Sciatic nerve (tissue), 2 donors: ENCODE measurements around the gene TEAD1. TPM values are rescaled to one million over a fixed set of nuclear protein-coding genes. Genes with fewer than 3 reads are reported as not detected.

Experiments used
- ATAC-seq: fragments of 200-7000 bp; cut with Tn5 transposase; one replicate; pipeline ENCODE4 v1.9.1; 2020; ENCODE audit warnings: mild to moderate bottlenecking, moderate library complexity
- DNase-seq: peaks from one replicate; pipeline ENCODE4 v3.0.0-alpha.2; 2020; ENCODE audit warnings: low spot score
- intact Hi-C: fragments of 100-400 bp; cut with DNase I; formaldehyde crosslinking; loops from one replicate; pipeline ENCODE4 v1.14.2; 2022
- total RNA-seq: library from RNA; stranded (reverse); fragmentation: NEBNext Ultra II Directional; extraction: Animal tissue kit (Norgen Biotek cat#: 25700); gene quantifications from one replicate; pipeline ENCODE4 v1.2.1, GENCODE V29; 2021
- donor health status: DM: no; HTN: no; CAD: no.
- donor health status: DM: no; HTN: no; CAD: no.

Gene TEAD1
- total RNA-seq, 1 donor from 2014 or later, result 141 TPM

- no peak for DNase-seq
- no peak for ATAC-seq
- intact Hi-C loops, result no loop called here
Observed at GRCh38 chr11:12885717-12886239, 211.6 kb downstream of the TEAD1 start.

- intact Hi-C loops, result no loop called here
- DNase-seq (no peak), ATAC-seq (no peak)
Observed at GRCh38 chr11:12886508-12886907, 212.3 kb downstream of the TEAD1 start.

- DNase-seq, result peak; percentile 94
- peak; percentile 91 for ATAC-seq
- intact Hi-C loops, result no loop called here
Observed at GRCh38 chr11:12888525-12889158, 214.4 kb downstream of the TEAD1 start.

- peak; percentile 80 for ATAC-seq
- intact Hi-C loops, result no loop called here
- no peak for DNase-seq
Observed at GRCh38 chr11:12889243-12889642, 215.0 kb downstream of the TEAD1 start.

GRCh38 chr11:12890476-12890875, 216.3 kb downstream of the TEAD1 start:
- intact Hi-C loops, result loop anchor here (5.0 kb wide), 1 partner anchor 563 kb away; no protein-coding TSS in a partner anchor
- ATAC-seq, result no peak
- no peak for DNase-seq

GRCh38 chr11:12893787-12894672, 219.8 kb downstream of the TEAD1 start:
- ATAC-seq, result peak; percentile 63
- peak; percentile 89 for DNase-seq
- intact Hi-C loops, result loop anchor here (5.0 kb wide), 1 partner anchor 567 kb away; no protein-coding TSS in a partner anchor

GRCh38 chr11:12897390-12897789, 223.2 kb downstream of the TEAD1 start:
- no peak for ATAC-seq
- DNase-seq, result no peak
- intact Hi-C loops, result no loop called here

- ATAC-seq, result no peak
- intact Hi-C loops, result no loop called here
Observed at GRCh38 chr11:12897867-12898266, 223.6 kb downstream of the TEAD1 start.

GRCh38 chr11:12900496-12900895, 226.3 kb downstream of the TEAD1 start:
- intact Hi-C loops, result no loop called here
- ATAC-seq (peak; percentile 55), DNase-seq (no peak)

More at GRCh38 chr11:12897867-12898266, 223.6 kb downstream of the TEAD1 start:
- no peak for DNase-seq

- intact Hi-C loops, result no loop called here
- DNase-seq (no peak), ATAC-seq (no peak)
Observed at GRCh38 chr11:12901272-12901671, 227.1 kb downstream of the TEAD1 start.

- no peak for DNase-seq
- intact Hi-C loops, result no loop called here
- no peak for ATAC-seq
Observed at GRCh38 chr11:12901874-12902481, 227.8 kb downstream of the TEAD1 start.

GRCh38 chr11:12902791-12903486, 228.7 kb downstream of the TEAD1 start:
- ATAC-seq, result no peak
- no peak for DNase-seq
- intact Hi-C loops, result no loop called here

GRCh38 chr11:12905435-12905834, 231.2 kb downstream of the TEAD1 start:
- ATAC-seq (no peak), DNase-seq (no peak)
- intact Hi-C loops, result no loop called here

GRCh38 chr11:12906501-12906900, 232.3 kb downstream of the TEAD1 start:
- no peak for DNase-seq
- no peak for ATAC-seq
- intact Hi-C loops, result no loop called here

GRCh38 chr11:12909879-12910278, 235.7 kb downstream of the TEAD1 start:
- intact Hi-C loops, result no loop called here
- DNase-seq, result no peak
- no peak for ATAC-seq

GRCh38 chr11:12914400-12914912, 240.2 kb downstream of the TEAD1 start:
- peak; percentile 73 for DNase-seq
- intact Hi-C loops, result no loop called here
- ATAC-seq, result peak; percentile 94

GRCh38 chr11:12915093-12915492, 240.9 kb downstream of the TEAD1 start:
- intact Hi-C loops, result no loop called here
- ATAC-seq (no peak), DNase-seq (no peak)

- intact Hi-C loops, result no loop called here
- no peak for DNase-seq
- ATAC-seq, result no peak
Observed at GRCh38 chr11:12917822-12918221, 243.6 kb downstream of the TEAD1 start.

- intact Hi-C loops, result no loop called here
- no peak for ATAC-seq
- DNase-seq, result no peak
Observed at GRCh38 chr11:12918667-12919066, 244.4 kb downstream of the TEAD1 start.
